Embryonic facial prominence (tissue), 1 donor: Measurements from ENCODE around the gene TTC39B.

Experiments
- DNase-seq: peaks from one replicate; pipeline ENCODE4 v3.0.0-alpha.2; 2016; ENCODE audit errors: extremely low spot score

Gene TTC39B

DNA sequence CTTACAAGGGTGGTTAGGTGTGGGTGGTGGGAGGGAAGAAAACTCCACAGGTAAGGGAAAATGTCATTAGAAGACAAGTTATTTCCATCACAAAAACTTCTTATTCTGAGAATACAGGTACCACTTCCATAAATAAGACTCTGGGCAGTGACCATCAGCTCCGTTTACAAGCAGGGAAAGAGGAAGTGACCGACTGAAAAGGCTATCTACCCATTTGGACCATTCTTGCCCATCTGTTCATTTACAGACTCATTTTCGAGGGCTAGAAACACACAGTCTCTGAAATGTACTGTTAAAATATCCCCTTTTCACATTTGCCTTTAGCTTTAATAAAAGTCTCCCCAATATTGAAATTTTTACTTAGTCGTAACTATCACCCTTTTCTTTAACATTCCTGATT, 79.5 kb downstream of the TTC39B start:
- DNase-seq, result no peak

DNA sequence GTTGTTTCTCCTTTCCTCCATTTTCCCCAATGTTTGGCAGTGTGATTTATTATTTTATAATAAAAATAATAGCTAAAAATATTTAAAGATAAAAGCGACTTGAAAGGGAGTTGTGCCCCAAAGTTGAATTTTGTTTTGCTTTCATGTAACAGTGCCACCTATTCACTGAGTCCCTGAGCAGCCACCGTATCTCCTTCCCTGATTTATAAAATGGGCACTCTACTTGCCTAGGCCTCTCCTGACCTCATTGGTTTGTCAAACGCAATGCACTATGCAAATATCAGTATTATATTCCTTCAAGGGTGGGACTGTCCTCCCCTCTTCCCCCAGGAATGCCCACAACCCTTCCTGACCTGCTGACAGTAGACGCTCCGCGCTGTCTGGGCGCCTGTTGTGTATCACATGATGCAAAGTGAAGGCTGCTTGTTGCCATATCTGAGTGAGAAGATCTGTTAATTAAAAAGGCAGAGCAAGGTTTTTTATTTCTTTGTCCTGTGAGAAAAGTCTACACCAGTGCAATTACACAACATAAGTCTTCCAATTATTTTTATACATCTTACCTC, 81.4 kb downstream of the TTC39B start:
- DNase-seq, result no peak

DNA sequence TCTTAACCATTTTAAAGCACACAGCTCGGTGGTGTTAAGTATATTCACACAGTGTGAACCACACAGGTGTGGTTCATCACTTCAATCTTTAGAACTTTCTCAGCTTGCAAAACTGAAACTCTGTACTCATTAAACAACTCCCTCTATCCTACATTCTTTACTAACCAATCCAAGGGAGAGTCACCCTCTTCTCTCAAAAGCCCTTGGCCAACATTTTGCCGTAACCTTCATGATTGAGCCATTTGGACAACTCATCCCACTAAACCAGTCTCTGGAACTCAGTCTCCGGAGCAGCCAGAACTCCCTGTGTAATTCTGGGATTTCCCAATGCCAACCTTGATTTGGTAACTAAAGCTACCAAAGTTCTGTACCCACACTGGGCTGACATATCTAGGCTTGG, 84.7 kb downstream of the TTC39B start:
- DNase-seq, result no peak

DNA sequence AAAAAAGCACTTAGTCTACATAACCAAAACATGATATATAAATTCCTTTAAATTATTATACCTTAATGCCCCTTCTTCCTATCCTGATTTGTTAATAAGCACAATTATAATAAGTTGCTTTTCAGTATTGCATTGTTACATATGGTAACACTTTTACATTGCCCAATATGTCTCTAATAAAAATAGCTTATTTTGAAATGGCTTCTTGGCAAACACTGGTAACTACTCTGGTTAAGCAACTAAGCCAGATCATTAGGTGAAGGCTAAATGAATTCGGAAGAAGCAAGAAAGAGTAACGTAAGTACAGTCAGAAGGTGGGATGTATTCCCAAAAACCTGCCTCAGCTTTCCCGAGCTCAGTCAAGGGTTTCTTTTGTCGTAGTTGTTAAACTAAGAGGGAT, 85.3 kb downstream of the TTC39B start:
- no peak for DNase-seq

DNA sequence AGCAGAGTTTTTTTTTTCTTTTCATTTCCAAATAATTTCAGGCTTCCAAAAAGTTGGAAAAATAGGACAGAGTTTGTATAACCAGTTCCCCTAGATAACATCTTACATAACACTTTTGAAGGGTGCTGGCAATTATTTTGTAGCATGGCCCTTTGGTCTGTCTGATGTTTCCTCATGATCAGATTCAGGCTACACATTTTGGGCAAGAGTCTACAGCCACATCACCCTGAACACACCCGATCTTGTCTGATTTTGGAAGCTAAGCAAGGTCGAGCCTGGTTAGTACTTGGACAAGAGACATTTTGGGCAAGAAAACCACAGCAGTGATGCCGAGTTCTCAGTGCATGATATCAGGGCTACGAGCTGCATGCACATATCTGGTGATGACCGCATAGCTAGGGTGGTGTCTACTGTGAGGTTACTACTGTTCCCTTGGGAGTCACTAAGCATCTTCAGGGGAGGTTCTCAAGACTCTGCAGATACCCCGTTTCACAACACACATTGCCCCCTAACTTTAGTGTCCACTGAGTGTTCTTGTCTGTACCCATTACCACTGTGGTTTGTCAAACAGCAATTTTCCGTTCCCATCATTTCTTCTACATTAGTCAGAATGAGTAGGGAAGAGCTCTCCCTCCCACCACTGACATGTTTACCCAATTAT, 86.2 kb downstream of the TTC39B start:
- DNase-seq, result no peak

DNA sequence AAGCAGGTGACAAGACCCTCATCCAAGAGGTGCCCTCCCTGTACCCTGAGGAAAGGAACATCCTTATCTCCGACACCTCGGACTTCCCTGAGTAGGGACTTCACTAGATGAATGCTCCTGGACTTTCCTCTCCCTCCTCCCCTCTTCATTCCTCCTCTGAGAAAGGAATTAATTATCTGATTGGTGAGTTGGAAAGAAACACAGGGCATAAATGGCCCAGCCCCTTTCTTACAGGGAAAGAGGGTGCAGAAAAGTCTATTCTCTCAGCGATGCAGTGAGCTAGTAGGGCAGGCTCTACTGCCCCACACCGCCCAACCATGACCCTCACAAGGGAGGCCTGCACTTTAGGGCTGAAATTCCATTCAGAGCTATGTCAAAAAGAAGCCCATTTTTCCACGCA, 87.5 kb downstream of the TTC39B start:
- no peak for DNase-seq

DNA sequence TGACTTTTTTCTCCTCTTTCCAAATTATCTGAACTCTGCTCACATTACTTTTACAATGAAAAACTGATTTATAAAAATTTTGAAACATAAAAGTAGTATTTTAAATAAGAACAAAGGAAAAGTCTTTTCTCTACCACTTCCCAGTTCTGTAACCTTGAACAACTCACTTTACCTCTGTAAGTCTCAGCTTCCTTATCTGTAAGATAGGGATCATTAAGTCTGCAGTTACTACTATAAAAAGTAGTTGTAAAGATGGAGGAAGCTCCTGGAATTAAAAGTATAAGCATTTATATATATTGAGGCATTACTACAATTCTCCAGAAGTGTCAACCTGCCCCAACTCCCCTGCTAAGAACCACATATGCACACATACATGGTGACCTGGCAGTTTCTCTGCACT, 88.0 kb downstream of the TTC39B start:
- no peak for DNase-seq

DNA sequence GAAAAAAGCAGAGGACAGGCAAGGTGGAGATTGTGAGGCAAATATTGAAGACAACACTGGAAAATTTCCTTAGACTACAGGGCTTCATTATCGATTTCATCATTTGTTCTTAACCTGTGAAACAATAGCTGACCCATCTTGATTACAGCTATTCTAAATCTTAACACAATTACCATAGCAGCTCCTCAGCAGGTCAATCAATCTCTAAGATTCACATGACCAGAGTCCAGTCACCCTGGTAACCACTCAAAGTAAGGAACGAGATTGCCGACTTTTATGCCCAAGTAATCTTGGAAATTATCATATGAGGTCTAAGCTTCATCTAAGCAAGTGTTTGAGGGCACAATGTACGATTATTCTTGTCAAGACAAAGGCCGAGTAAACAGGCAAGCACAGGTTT, 93.8 kb downstream of the TTC39B start:
- no peak for DNase-seq

DNA sequence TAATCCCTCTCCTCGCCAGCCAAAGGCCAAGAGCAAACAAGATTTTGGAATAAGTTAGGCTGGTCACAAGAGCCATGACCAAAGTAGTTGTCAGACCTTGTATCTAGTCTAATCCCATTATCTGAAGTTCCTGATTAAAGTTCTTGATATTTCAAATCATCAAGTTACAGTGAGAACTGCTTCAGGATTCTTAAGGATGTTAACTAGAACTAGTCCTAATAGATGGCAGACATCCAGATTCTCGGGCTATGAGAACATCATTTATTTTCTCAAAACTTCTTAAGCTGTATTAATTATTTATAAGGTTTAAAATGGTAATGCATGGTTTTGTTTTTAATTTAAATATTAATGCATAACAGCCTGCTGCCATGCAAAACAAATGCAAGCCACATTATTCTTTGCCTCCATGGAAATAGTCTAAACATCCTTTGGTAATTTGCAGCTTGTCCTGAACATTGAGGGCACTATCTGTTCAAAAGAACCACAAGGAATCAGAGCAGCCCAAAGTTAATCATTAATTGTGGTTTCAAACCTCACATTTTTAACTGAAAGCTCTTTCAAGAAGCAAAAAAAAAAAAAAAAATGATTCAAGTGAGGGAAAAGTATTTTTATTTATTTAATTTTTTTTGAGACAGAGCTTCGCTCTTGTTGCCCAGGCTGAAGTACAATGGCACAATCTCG, 95.1 kb downstream of the TTC39B start:
- no peak for DNase-seq

DNA sequence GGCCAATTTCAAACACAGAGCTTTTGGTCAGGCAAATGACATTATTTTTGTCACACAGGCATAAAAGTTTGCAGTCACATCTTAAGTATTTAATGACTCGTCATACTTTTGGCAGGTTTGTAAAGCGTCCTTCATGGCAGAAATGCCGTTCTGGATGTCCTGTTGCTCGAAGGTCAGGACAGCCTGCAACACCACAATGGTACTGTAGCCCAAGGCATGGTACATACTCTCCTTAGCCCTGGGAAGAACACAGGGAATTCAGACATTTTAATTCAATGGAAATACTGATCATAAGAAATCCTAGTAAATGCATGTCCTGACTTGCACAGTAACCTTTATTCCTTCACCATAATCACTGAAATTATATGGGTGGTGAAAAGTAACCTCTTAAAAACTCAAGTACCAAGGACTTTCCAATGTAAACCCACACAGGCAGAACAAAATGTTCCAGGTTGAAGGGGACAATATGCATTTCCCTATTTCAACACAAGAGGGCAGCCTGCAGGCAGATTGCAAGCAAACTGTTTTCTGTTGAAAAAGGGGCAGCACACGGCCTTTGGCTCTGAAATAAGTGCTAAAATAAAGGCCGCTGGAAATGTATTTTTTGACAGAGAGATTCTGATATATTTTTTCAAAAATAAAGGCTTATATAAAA, 95.7 kb downstream of the TTC39B start:
- peak; percentile 71 for DNase-seq

DNA sequence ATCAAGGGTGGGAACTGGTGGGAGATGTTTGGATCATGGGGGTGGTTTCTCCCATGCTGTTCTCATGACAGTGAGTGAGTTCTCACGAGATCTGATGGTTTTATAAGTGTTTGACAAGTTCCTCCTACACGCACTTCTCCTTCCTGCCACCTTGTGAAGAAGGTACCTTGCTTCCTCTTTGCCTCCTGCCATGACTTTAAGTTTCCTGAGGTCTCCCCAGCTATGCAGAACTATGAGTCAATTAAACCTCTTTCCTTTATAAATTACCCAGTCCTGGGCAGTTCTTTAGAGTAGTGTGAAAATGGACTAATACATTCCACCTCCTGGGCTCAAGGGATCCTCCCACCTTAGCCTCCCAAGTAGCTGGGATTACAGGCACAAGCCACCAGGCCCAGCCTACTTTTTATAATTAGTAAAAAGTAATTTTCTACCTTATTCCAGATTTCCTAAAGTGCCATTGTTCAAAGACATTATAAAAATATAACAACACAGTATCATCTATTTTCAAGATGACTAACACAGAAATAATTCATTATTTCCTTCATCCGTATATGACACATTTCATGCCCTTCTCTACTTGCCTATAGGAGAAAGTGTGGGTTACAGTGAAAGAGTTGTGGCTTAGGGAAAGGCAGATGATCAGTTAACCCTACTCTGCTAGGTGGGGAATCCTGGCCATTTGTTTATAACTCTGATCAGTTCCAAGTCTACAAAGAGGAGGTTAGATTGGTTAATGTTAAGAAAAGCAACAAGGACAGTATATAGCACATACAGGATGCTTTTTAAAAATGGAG, 99.9 kb downstream of the TTC39B start:
- DNase-seq, result no peak

DNA sequence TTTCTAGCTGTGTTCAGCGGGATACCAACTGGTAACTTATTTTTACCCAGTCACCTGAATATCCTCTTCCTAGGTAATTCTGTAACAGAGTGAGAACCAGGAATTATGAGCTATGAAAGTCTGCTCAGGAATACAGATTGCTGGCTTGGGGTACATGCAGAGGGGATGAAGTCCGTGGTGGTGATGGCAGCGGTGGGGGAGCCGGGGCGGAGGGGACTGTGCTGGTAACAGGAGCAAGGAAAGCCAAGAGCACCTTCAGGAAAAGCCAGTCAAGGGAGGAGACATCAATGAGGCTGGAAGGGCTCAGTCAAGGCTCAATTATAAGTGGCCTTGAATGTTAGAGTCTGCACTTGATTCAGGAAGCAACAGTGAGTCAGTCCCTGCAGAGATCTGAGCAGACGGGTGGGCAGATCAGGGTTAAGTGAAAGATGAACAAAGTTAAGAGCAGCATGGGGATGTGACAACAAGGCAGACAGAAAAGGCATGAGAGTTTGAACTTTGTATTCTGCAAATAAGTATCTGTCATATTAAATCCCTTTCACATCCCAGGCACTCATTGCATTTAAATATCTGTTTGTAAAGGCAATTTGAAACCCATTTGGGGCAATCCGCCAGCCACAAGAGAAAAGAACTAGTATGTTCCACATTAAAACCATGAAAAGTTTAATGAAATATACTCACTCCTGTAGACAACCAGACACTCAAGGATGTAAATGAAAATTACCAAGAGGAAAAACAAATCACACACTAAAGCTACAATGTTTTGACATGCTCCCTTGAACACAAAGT, 101.2 kb downstream of the TTC39B start:
- peak; percentile 30 for DNase-seq

DNA sequence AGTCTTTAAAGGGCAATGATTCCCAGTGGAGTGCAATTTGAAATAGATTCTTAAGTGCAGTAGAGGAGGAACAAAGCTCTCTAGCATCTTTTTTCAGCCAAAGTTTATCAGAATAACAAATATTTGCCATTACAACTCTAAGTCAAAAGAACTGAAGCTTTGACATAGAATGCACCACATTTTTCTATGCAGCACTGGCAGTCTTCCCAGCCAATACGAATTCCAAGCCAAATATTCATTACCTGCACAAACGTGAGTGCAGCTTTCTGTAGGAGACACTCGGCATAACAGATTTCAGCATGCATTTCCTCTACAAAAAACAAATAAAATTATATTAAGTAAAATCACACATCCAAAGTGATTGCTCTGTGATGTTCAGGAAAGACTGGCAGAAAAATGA, 103.4 kb downstream of the TTC39B start:
- no peak for DNase-seq

DNA sequence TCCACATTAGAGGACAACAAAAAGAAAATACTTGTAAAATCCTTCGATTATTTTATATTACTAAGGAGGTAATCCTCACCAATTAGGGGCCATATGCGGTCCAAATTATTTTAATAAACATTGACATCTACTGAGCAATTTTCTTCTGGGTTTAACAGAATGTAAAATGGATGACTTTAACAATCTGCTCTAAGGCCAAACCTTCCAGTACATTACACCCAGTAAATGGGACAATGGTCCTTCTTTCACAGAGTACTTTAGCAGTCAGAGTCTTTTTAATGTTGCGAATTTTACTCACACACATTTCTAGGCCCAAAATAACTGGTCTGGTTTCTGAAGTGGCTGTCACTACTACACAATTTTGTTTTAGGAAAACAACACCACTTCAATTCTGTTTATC, 106.9 kb downstream of the TTC39B start:
- DNase-seq, result no peak

DNA sequence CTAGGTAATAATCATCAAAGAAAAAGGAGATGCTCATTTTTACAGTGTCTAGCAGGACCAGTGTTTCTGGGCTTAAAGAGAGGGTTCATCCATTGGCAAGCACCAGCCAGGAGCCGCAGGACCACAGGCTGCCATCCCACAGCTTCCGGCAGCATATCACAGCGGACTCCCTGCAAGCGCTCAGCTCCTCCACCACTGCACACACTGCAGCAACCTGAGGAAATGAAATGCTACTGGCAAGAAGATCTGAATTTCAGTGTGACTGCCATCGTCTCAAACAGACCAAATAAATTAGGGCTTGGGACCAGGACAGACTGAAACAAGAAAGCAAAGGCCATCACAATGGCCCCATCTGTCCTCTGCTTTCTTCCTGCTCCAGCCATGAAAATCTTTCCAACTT, 114.2 kb downstream of the TTC39B start:
- DNase-seq, result no peak

DNA sequence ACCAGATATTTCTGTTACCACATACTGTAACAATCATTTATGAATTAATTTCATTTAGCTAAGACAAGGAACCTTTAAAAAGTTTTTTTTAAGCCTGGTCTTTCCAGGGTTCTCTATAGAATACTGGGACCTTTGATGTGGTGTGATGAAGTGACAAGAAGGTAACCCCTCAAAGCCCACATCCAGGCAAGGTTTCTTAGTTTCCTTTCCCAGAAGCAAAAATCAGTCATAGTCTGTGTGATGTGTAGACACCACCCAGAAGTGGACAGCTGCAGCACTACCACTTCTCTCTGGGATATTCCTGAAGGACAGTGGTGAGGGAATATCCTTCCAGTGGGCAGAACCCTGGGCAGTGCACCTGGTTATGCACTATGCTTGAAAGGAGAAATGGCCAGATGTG, 115.6 kb downstream of the TTC39B start:
- DNase-seq, result no peak

DNA sequence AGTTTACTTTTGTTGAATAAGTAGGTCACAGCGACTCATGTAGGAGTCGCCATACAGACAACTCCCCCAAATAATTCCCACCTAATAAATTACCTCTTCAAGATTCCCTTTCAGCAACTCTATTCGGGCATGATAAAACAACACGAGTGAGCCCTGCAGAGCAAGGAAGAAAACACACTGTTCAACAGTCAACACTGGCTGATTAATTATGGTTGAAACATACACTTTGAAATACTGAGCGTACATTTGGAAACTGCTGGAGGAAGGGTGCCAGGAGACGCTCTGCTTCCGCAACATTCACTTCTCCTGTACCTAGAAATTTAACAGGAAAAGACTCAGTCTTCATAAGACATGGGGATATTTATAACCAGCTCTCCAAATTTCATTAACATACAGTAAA, 117.5 kb downstream of the TTC39B start:
- no peak for DNase-seq

DNA sequence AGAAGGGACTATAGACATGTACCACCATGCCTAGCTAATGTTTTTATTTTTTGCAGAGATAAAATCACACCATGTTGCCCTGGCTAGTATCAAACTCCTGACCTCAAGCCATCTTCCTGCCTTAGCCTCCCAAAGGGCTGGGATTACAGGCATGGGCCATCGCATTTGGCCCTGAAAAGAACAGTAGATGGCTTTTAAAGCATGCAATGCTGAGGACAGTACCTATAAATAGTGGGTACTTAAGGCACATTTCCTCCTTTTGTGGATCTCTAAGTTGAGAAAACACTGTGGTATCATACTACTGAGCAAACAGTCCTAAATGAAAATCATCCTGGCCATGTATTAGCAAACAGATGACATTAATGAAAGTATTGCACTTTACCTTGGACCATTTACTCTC, 119.4 kb downstream of the TTC39B start:
- no peak for DNase-seq

DNA sequence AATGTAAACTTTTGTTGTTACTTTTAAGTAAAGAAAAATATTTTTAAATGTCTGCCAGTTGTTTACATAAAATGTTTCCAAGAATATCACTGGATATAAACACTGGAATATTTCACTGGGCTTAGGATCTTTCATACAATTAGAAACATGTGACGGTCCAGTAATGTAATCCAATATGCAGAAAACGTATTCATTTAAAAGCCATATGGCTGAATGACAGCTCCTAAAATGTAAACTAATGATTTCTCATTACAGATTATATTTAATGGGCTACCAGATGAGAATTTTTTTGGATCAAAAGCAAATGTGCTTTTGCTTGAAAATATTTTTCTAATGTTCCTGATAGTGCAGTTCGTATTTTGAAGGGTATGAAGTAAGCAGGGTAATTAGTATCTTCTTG, 124.3 kb downstream of the TTC39B start:
- peak; percentile 37 for DNase-seq

DNA sequence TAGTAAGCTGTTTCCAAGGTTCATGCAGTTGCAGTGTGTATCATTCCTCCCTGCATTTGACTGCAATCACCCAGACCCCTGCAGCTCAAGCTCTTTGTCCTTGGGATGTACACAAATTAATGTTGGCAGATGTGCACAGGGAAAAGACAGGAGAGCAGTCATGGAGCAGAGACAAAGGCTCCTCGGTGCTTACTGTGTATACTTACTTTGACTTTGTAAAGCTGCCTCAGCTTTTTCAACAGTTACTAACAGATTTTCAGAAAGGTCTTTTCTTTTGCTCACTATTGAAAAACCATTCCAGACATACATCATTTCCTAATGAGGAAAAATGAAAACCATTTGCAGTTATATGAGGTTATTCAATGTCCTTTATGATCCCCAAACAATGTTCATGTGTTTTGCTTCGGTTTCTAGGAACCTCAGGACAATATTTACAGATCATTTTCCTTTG, 124.9 kb downstream of the TTC39B start:
- peak; percentile 53 for DNase-seq

DNA sequence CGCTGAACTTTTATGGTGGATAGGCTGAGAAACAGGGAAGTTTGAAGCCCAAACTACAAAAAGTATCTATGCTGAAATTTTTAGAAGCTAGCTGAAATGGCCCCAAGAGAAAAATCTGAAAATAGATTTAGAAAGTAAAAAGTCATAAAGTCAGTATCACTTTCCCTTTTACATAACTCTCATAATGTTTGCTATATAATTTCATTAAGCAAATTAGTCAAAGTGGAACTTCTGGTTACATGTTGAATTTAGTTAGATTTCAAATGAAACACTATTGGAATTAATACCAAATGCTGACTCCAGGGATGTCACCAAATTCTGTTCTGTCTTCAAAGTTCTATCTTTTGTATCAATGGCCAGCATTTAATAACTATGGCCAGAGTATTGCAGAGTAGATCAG, 126.9 kb downstream of the TTC39B start:
- DNase-seq, result no peak
